Transverse colon (tissue), 4 donors: ENCODE results near the gene TMEM63B. TPM values are rescaled to one million over a fixed set of nuclear protein-coding genes. Genes with fewer than 3 reads are reported as not detected.

ENCODE experiments used
- DNase-seq: peaks from one replicate; pipeline ENCODE4 v3.0.0-alpha.2; 2019
- H3K27ac ChIP-seq, 4 donors: fragments of 200-600 bp; sonication (generic); 2 replicates each; pipeline ENCODE4 v1.5.1; 2016 to 2018; ENCODE audit warnings: inconsistent platforms in 4 of 4
- H3K27me3 ChIP-seq: fragments of 200-600 bp; sonication (generic); 2 replicates; pipeline ENCODE4 v1.5.1; 2017; ENCODE audit warnings: inconsistent platforms
- H3K36me3 ChIP-seq, 4 donors: fragments of 200-600 bp; sonication (generic); 2 replicates each; pipeline ENCODE4 v1.5.1; 2017 to 2019; ENCODE audit warnings: inconsistent platforms in 4 of 4
- H3K4me1 ChIP-seq, 4 donors: fragments of 200-600 bp; sonication (generic); 2 replicates each; pipeline ENCODE4 v1.5.1; 2017 to 2020; ENCODE audit warnings: inconsistent platforms in 4 of 4
- H3K4me3 ChIP-seq, 4 donors: fragments of 200-600 bp; sonication (generic); 1 replicate in 1 of 4; 2 replicates in 3 of 4; pipeline versions ENCODE4 v1.5.1 to v1.6.1; 2017 to 2019; ENCODE audit warnings: inconsistent platforms in 4 of 4
- H3K9me3 ChIP-seq, 2 donors: fragments of 200-600 bp; sonication (generic); 2 replicates each; pipeline ENCODE4 v1.5.1; 2017 to 2019; ENCODE audit warnings: inconsistent platforms in 2 of 2
- CTCF ChIP-seq, 5 experiments: fragments of 200-600 bp in 3 of 5; fragments of 450-650 bp in 2 of 5; sonication (generic) in 3 of 5; IDR thresholded peaks; 1 replicate in 2 of 5; 2 replicates in 3 of 5; pipeline ENCODE4 v1.5.1; 2016 to 2017; ENCODE audit warnings: antibody characterized with exemption in 5 of 5, inconsistent platforms in 3 of 5, mild to moderate bottlenecking in 2 of 5, moderate library complexity in 1 of 5
- EP300 ChIP-seq: sonication (generic); formaldehyde crosslinking; IDR thresholded peaks from one replicate; pipeline ENCODE4 v1.6.1; 2017; ENCODE audit warnings: antibody characterized with exemption, low read depth
- POLR2A ChIP-seq: fragments of 450-650 bp; IDR thresholded peaks from one replicate; pipeline ENCODE4 v1.6.1; 2016; ENCODE audit warnings: antibody characterized with exemption, mild to moderate bottlenecking, moderate library complexity
- POLR2AphosphoS5 ChIP-seq, 3 donors: sonication (generic); formaldehyde crosslinking; IDR thresholded peaks; one replicate each; pipeline ENCODE4 v1.6.1; 2016; ENCODE audit warnings: antibody characterized with exemption in 3 of 3
- WGBS, 2 donors: methylation state at CpG; one replicate each; pipeline ENCODE4 v1.1.5; 2018; ENCODE audit warnings: low coverage in 1 of 2; 5-methylcytosine and 5-hydroxymethylcytosine counted together
- in situ Hi-C, 4 donors: fragments of 200-750 bp; cut with MboI; loops; one replicate each; pipeline versions ENCODE4 v1.15.0 to v1.15.1; 2017; ENCODE audit warnings: low sequenced_read_pairs in 3 of 4, low pct_ligation_motif_present in 1 of 4, low pct_unique_long_range_greater_than_20kb in 1 of 4
- intact Hi-C: fragments of 100-400 bp; cut with DNase I; formaldehyde crosslinking; loops from one replicate; pipeline ENCODE4 v1.15.1; 2023; ENCODE audit warnings: low total_unique reads
- total RNA-seq, 4 donors: library from RNA; depleted of rRNA; stranded (reverse); fragments of >200 nt; gene quantifications; one replicate each; pipeline ENCODE4 v1.1.0, GENCODE V29; 2016

Gene TMEM63B
- total RNA-seq, 4 donors from 2014 or later = 35.0 to 258 (median 89.4) TPM

GRCh38 chr6:44128020-44128917, 915 bp downstream of the TMEM63B start:
- TF ChIP-seq POLR2A (no peak), CTCF (IDR thresholded peaks at IDR 0.05) (peak in 4 of 5 experiments; percentile 28 to 64 (median 44))
- Histone ChIP-seq H3K36me3 (no peaks in the 10 kb centered on the region), H3K4me3 (peak overlapping the region; percentile 54 to 98 (median 92)), H3K4me1 (peaks cover 24 to 63% (median 57%) of the 10 kb centered on the region in 4 donors), H3K9me3 (no peaks in the 10 kb centered on the region), H3K27me3 (no peaks in the 10 kb centered on the region), H3K27ac (peak overlapping the region; percentile 92 to 98 (median 95))
- in situ Hi-C loops = no loop called here
- WGBS, 2 donors = 7% methylated on average over 41 of the region's 49 CpGs; no CpG with 5 or more reads in 1 of the 2 donors
- intact Hi-C loops = no loop called here
- DNase-seq = peak; percentile 57

GRCh38 chr6:44129841-44130322, 2.5 kb downstream of the TMEM63B start:
- Histone ChIP-seq H3K4me1 (peaks cover 17 to 55% (median 50%) of the 10 kb centered on the region in 4 donors), H3K27ac (no peak overlapping the region), H3K4me3 (no peak overlapping the region), H3K36me3 (no peaks in the 10 kb centered on the region), H3K27me3 (no peaks in the 10 kb centered on the region), H3K9me3 (no peaks in the 10 kb centered on the region)
- TF ChIP-seq EP300 = no peak
- no peak for TF ChIP-seq POLR2AphosphoS5 (IDR thresholded peaks at IDR 0.05)
- TF ChIP-seq POLR2A = no peak
- no peak for TF ChIP-seq CTCF (IDR thresholded peaks at IDR 0.05)
- WGBS, 2 donors = 73% methylated on average over 2 of the region's 2 CpGs; no CpG with 5 or more reads in 1 of the 2 donors
- in situ Hi-C loops = no loop called here
- intact Hi-C loops = no loop called here
- DNase-seq = no peak

GRCh38 chr6:44131892-44132291, 4.5 kb downstream of the TMEM63B start:
- intact Hi-C loops (no loop called here), in situ Hi-C loops (no loop called here)
- WGBS, 2 donors = 17 to 66% methylated on average over 1 to 2 of the region's 2 CpGs
- Histone ChIP-seq H3K4me3 (no peak overlapping the region), H3K4me1 (peaks cover 13 to 38% (median 36%) of the 10 kb centered on the region in 4 donors), H3K27me3 (no peaks in the 10 kb centered on the region), H3K9me3 (no peaks in the 10 kb centered on the region), H3K36me3 (peaks cover 0 to 4% (median 0%) of the 10 kb centered on the region in 4 donors), H3K27ac (peak overlapping the region; percentile 69 to 81 (median 77))
- TF ChIP-seq POLR2A = peak; percentile 27
- no peak for TF ChIP-seq POLR2AphosphoS5 (IDR thresholded peaks at IDR 0.05)
- peak; percentile 75 for DNase-seq

GRCh38 chr6:44132476-44132875, 5.1 kb downstream of the TMEM63B start:
- H3K27ac ChIP-seq = peak overlapping the region; percentile 69 to 81 (median 77)

More at GRCh38 chr6:44132476-44132875, 5.1 kb downstream of the TMEM63B start:
- in situ Hi-C loops = no loop called here
- Histone ChIP-seq H3K4me1 (peaks cover 13 to 38% (median 36%) of the 10 kb centered on the region in 4 donors), H3K9me3 (no peaks in the 10 kb centered on the region), H3K4me3 (no peak overlapping the region), H3K27me3 (no peaks in the 10 kb centered on the region), H3K36me3 (peaks cover 0 to 9% (median 0%) of the 10 kb centered on the region in 4 donors)
- 57% methylated on average over 1 to 4 of the region's 4 CpGs for WGBS, 2 donors
- DNase-seq = peak; percentile 74
- TF ChIP-seq CTCF (IDR thresholded peaks at IDR 0.05) (no peak), POLR2A (peak; percentile 33)
- intact Hi-C loops = no loop called here
